Epithelial cell of esophagus (primary cell): ENCODE measurements around the gene PHF11.
A peak's percentile ranks its signal among the peaks of the same experiment; 100 is the strongest.

Experiments
- DNase-seq: peaks from one replicate; pipeline ENCODE4 v3.0.0; 2010; ENCODE audit warnings: low read depth
- H3K4me3 ChIP-seq: 2 replicates; pipeline ENCODE4 v1.5.1; 2011; ENCODE audit warnings: mild to moderate bottlenecking, low read length, control low read depth
- TF ChIP-seq, protein P1 (sequence below): IDR thresholded peaks from 2 replicates; pipeline ENCODE4 v1.5.1; 2011; ENCODE audit warnings: low read depth, mild to moderate bottlenecking, low read length, control low read depth, inconsistent platforms; ENCODE audit not compliant: insufficient read depth; ENCODE audit errors: missing control alignments

Gene PHF11

GRCh38 chr13:49497272-49497671 lies 1.5 kb downstream of the PHF11 start:
- DNase-seq = no peak

DNA sequence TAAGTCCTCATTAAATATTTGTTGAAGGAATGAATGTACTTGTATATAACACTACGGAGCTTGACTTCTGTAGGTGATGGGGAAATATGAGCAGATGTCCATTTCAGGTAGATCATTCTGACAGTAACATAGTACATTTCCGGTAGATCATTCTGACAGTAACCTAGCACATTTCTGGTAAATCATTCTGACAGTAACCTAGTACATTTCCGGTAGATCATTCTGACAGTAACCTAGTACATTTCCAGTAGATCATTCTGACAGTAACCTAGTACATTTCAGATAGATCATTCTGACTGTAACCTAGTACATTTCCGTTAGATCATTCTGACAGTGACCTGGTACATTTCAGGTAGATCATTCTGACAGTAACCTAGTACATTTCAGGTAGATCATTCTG lies 2.5 kb downstream of the PHF11 start:
- TF ChIP-seq, protein P1, sequence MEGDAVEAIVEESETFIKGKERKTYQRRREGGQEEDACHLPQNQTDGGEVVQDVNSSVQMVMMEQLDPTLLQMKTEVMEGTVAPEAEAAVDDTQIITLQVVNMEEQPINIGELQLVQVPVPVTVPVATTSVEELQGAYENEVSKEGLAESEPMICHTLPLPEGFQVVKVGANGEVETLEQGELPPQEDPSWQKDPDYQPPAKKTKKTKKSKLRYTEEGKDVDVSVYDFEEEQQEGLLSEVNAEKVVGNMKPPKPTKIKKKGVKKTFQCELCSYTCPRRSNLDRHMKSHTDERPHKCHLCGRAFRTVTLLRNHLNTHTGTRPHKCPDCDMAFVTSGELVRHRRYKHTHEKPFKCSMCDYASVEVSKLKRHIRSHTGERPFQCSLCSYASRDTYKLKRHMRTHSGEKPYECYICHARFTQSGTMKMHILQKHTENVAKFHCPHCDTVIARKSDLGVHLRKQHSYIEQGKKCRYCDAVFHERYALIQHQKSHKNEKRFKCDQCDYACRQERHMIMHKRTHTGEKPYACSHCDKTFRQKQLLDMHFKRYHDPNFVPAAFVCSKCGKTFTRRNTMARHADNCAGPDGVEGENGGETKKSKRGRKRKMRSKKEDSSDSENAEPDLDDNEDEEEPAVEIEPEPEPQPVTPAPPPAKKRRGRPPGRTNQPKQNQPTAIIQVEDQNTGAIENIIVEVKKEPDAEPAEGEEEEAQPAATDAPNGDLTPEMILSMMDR = no peak
- DNase-seq = no peak

More at GRCh38 chr13:49497272-49497671, 1.5 kb downstream of the PHF11 start:
- H3K4me3 ChIP-seq = no peak overlapping the region
- TF ChIP-seq, protein P1 = no peak

DNA sequence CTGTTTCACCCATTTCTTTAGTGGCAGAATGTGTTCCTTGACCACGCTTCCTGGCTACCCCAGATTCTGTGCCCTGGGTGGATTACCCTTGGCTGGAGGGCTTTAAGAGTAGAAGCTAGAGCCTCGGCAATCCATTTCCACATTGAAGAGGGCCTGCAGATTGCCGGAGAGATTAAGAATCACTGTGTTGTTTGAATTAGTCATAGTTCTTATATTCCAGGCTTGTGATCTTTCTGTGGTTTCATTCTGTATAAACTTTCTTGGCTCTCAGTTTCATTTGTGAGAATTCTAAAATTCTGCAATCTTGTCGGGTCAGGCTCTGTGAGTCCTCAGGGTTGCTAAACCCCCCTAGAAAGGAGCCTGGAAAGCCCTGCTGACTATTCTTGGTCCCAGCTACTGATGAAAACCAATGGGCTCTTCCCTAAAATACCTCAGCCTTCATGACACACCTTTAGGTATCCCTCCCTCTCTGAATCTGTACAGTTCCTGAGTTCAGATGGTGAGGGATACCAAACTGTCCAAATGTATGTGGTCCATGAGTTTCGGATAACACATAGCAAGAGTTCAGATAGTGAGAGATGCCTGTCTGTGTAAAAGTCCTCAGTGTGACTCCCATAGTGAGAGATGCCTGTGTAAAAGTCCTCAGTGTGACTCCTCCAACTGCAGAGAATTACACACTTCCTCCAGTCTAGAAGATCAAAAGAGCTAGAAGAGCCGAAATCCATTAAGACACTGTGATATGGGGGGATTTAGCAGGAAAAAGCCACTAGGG lies 4.3 kb downstream of the PHF11 start:
- DNase-seq = no peak
- TF ChIP-seq, protein P1 = no peak

More for the DNA sequence above, 2.5 kb downstream of the PHF11 start:
- H3K4me3 ChIP-seq = no peak overlapping the region

GRCh38 chr13:49502954-49503353 lies 7.2 kb downstream of the PHF11 start:
- TF ChIP-seq, protein P1 = no peak
- no peak for DNase-seq
- no peak overlapping the region for H3K4me3 ChIP-seq

More for the DNA sequence above, 4.3 kb downstream of the PHF11 start:
- no peak overlapping the region for H3K4me3 ChIP-seq

DNA sequence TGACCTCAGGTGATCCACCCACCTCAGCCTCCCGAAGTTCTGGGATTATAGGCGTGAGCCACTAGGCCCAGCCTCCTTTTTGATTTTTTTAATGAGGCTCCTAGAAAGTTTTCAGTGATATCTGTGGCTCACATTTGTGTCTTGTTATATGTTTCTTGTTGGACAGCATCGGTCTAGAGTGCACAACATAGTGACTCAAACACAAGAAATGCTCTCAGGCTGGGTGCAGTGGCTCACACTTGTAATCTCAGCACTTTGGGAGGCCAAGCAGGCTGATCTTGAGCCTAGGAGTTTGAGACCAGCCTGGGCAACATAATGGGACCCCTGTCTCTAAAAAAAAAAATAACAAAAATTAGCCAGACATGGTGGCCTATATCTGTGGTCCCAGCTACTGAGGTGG lies 8.2 kb downstream of the PHF11 start:
- TF ChIP-seq, protein P1 = no peak
- DNase-seq = peak; percentile 32
- H3K4me3 ChIP-seq = no peak overlapping the region

GRCh38 chr13:49512578-49512977 lies 16.8 kb downstream of the PHF11 start:
- H3K4me3 ChIP-seq = no peak overlapping the region
- TF ChIP-seq, protein P1 = no peak
- no peak for DNase-seq

DNA sequence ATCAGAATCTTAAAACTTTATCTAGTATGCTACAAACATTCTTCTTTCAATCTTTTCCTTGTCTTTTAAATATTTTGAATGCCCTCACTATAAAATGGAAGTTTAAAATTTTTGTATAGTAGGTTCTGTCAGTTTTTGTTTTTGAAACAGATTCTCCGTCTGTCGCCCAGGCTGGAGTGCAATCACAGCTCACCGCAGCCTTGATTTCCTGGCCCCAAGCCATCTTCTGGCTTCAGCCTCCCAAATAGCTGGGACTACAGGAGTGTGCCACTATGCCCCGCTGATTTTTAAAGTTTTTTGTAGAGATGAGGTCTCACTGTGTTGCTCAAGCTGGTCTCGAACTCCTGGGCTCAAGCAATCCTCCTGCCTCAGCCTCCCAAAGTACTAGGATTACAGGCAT lies 20.7 kb downstream of the PHF11 start:
- TF ChIP-seq, protein P1 = no peak
- no peak overlapping the region for H3K4me3 ChIP-seq

More for the DNA sequence above, 20.7 kb downstream of the PHF11 start:
- no peak for DNase-seq
